ENCODE results near the gene ARMH4. TPM values are rescaled to one million over a fixed set of nuclear protein-coding genes. Genes with fewer than 3 reads are reported as not detected.

The ARMH4 gene
- total and polyA plus RNA-seq, 12 donors = 1.1 to 23.2 (median 9.0) TPM

DNA sequence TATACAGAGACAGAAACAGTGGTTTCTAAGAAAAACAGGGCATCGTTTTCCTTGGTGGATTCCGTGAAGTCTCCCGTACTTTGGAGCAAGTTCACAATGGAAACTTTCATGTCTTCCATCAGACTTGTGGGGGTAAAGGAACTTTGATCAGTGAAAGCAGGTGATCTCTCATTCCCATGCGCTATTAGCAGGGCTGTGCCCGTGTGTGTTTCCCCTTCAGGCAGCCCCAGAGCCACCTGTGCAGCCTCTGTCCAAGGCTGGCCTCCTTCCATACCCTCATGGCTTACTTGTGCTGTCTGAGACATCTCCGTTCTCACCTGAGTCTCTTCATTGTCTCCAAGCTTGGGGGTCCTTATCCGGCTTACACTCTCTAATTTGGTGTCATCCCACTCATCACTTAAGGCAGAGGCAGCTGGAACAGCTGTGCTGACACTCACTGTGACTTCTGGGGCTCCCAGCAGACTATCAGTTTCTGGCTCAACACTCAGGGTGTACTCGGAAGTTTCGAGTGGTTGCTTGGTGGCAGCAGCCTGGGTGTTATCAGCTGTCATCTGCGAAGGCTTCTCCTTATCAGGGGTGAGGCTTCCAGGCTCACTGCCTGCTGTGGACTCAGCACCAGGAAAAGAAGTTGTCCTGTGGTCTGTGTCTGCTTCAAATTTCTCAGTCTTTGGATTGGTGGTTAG, 13.8 kb downstream of the ARMH4 start:
- H3K4me1 ChIP-seq (replicated peaks in 1 of 2) = no peaks in the 10 kb centered on the region
- DNase-seq = peak in 2 of 7 donors; percentile 9 to 16
- H3K9me3 ChIP-seq (replicated peaks in 1 of 3) = no peaks in the 10 kb centered on the region
- H3K4me3 ChIP-seq = no peak overlapping the region
- H3K36me3 ChIP-seq (replicated peaks in 1 of 2) = no peaks in the 10 kb centered on the region
- intact Hi-C loops (cut with DNase I) = no loop called here
- no peaks in the 10 kb centered on the region for H3K27me3 ChIP-seq
- no peak for TF ChIP-seq POLR2A (IDR thresholded peaks at IDR 0.05)
- TF ChIP-seq, protein P1, sequence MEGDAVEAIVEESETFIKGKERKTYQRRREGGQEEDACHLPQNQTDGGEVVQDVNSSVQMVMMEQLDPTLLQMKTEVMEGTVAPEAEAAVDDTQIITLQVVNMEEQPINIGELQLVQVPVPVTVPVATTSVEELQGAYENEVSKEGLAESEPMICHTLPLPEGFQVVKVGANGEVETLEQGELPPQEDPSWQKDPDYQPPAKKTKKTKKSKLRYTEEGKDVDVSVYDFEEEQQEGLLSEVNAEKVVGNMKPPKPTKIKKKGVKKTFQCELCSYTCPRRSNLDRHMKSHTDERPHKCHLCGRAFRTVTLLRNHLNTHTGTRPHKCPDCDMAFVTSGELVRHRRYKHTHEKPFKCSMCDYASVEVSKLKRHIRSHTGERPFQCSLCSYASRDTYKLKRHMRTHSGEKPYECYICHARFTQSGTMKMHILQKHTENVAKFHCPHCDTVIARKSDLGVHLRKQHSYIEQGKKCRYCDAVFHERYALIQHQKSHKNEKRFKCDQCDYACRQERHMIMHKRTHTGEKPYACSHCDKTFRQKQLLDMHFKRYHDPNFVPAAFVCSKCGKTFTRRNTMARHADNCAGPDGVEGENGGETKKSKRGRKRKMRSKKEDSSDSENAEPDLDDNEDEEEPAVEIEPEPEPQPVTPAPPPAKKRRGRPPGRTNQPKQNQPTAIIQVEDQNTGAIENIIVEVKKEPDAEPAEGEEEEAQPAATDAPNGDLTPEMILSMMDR (IDR thresholded peaks at IDR 0.05) = no peak
- WGBS, 4 donors = 81 to 85% (median 84%) methylated on average over 10 of the region's 10 CpGs
- H3K27ac ChIP-seq = no peak overlapping the region

DNA sequence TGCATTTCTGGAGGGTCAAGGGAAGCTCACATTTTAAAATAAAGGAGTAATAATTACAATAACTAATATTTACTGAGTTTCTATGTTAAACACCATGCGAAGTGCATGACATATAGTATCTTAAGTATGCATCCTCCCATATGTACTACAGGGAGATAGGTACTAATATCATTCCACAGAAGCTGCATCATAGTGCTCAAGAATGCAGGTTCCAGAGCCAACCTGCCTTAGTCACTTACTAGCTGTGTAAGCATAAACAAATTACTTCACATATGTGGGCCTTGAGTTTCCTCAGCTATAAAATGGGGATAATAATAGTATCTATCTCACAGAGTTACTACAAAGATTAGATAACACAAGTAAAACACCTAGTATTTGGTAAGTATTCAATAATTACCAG, 18.3 kb downstream of the ARMH4 start:
- intact Hi-C loops (cut with DNase I) = no loop called here
- WGBS, 4 donors = 93 to 100% (median 96%) methylated on average over 1 of the region's 1 CpG
- Histone ChIP-seq H3K27ac (no peak overlapping the region), H3K36me3 (replicated peaks in 1 of 2) (no peaks in the 10 kb centered on the region), H3K4me3 (no peak overlapping the region), H3K9me3 (replicated peaks in 1 of 3) (no peaks in the 10 kb centered on the region), H3K27me3 (no peaks in the 10 kb centered on the region), H3K4me1 (replicated peaks in 1 of 2) (peaks cover 0 to 6% of the 10 kb centered on the region in 2 donors)
- no peak for DNase-seq
- TF ChIP-seq, protein P1 (IDR thresholded peaks at IDR 0.05) = no peak
- TF ChIP-seq POLR2A (IDR thresholded peaks at IDR 0.05) = no peak

DNA sequence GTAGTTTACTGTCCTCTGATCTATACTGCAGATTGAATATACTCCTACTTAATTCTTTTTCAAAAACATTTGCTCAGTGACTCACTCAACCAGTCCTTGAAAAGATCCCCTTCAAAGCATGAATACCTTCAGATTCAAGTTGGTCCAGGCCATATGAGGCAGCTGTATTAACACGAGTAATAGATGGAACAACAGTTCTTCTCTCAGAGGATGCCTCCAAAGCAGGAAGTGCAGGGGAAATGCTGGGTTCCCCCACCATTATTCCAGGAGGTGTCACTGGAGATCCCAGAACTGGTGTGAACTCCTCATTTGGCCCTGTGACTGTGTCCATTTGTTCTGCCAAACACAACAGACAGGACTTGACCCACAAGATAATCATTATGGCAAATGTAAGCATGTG, 20.6 kb downstream of the ARMH4 start:
- 29 to 60% (median 52%) methylated on average over 1 of the region's 1 CpG for WGBS, 4 donors
- intact Hi-C loops (cut with DNase I) = no loop called here
- H3K36me3 ChIP-seq (replicated peaks in 1 of 2) = no peaks in the 10 kb centered on the region
- H3K27me3 ChIP-seq = no peaks in the 10 kb centered on the region
- H3K27ac ChIP-seq = no peak overlapping the region
- H3K4me1 ChIP-seq (replicated peaks in 1 of 2) = peaks cover 0 to 6% of the 10 kb centered on the region in 2 donors
- H3K4me3 ChIP-seq = no peak overlapping the region
- no peaks in the 10 kb centered on the region for H3K9me3 ChIP-seq (replicated peaks in 1 of 3)
- peak in 1 of 7 donors; percentile 19 for DNase-seq
- no peak for TF ChIP-seq POLR2A (IDR thresholded peaks at IDR 0.05)
- TF ChIP-seq, protein P1 (IDR thresholded peaks at IDR 0.05) = no peak

GRCh38 chr14:58130116-58130782, 21.8 kb downstream of the ARMH4 start:
- no peak for DNase-seq
- WGBS, 4 donors = 74 to 85% (median 76%) methylated on average over 4 of the region's 4 CpGs
- TF ChIP-seq, protein P1 (IDR thresholded peaks at IDR 0.05) = no peak
- no peak for TF ChIP-seq POLR2A (IDR thresholded peaks at IDR 0.05)
- Histone ChIP-seq H3K4me1 (replicated peaks in 1 of 2) (peaks cover 0 to 6% of the 10 kb centered on the region in 2 donors), H3K4me3 (no peak overlapping the region), H3K27me3 (no peaks in the 10 kb centered on the region), H3K36me3 (replicated peaks in 1 of 2) (no peaks in the 10 kb centered on the region), H3K27ac (no peak overlapping the region), H3K9me3 (replicated peaks in 1 of 3) (no peaks in the 10 kb centered on the region)
- intact Hi-C loops (cut with DNase I) = no loop called here
